Fibroblast of skin of abdomen (primary cell): ENCODE results near the gene SNPH. TPM values are rescaled to one million over a fixed set of nuclear protein-coding genes. Genes with fewer than 3 reads are reported as not detected.
A peak's percentile ranks its signal among the peaks of the same experiment; 100 is the strongest.
"Not testable (repeated sequence)": the region's sequence is repeated elsewhere in the genome, so short reads cannot be mapped to it uniquely, and the experiment has no call there.

Experiments
- DNase-seq: peaks from one replicate; pipeline ENCODE4 v3.0.0-alpha.2; 2013
- polyA plus RNA-seq, 2 experiments: library from polyadenylated mRNA; unstranded; fragments of 120-200 nt; gene quantifications; one replicate each; pipeline ENCODE4 v1.2.1, GENCODE V29; 2013; ENCODE audit not compliant: insufficient read length in 2 of 2

The SNPH gene
- polyA plus RNA-seq (2013, experiment 1 of 2; ENCODE audit: insufficient read length): 7.0 TPM
- 6.8 TPM for polyA plus RNA-seq (2013, experiment 2 of 2; ENCODE audit: insufficient read length)

- peak; percentile 76 for DNase-seq
These were observed at the start of gene SNPH for GRCh38 chr20:1266167-1266973. SNPH (plus strand) TSS chr20:1266294; CDS start chr20:1296240, 29,946 bp downstream.

GRCh38 chr20:1216527-1217427, 49.3 kb upstream of the SNPH start:
- not testable (repeated sequence) for DNase-seq

GRCh38 chr20:1222750-1223149, 43.3 kb upstream of the SNPH start:
- DNase-seq: not testable (repeated sequence)

GRCh38 chr20:1224205-1224890, 41.7 kb upstream of the SNPH start:
- DNase-seq: no peak

GRCh38 chr20:1225263-1225782, 40.8 kb upstream of the SNPH start:
- DNase-seq: no peak

- DNase-seq: peak; percentile 69
These were observed 40.1 kb upstream of the SNPH start, which contains the start of gene RAD21L1 for GRCh38 chr20:1225783-1226654. RAD21L1 (plus strand) TSS chr20:1226044; CDS start chr20:1228454, 2,410 bp downstream.

- DNase-seq: no peak
These were observed 36.6 kb upstream of the SNPH start for GRCh38 chr20:1229541-1229940.

GRCh38 chr20:1232286-1233111, 33.6 kb upstream of the SNPH start:
- no peak for DNase-seq

GRCh38 chr20:1240549-1240948, 25.5 kb upstream of the SNPH start:
- no peak for DNase-seq

GRCh38 chr20:1241456-1241855, 24.6 kb upstream of the SNPH start:
- no peak for DNase-seq

GRCh38 chr20:1242099-1242498, 24.0 kb upstream of the SNPH start:
- DNase-seq: no peak

- peak; percentile 88 for DNase-seq
These were observed 23.6 kb upstream of the SNPH start for GRCh38 chr20:1242530-1242929.

- DNase-seq: no peak
These were observed 20.5 kb upstream of the SNPH start for GRCh38 chr20:1245578-1245977.

GRCh38 chr20:1247689-1248088, 18.4 kb upstream of the SNPH start:
- DNase-seq: no peak

GRCh38 chr20:1250282-1250681, 15.8 kb upstream of the SNPH start:
- not testable (repeated sequence) for DNase-seq

- no peak for DNase-seq
These were observed 13.7 kb upstream of the SNPH start for GRCh38 chr20:1252416-1252815.

GRCh38 chr20:1254254-1254653, 11.8 kb upstream of the SNPH start:
- DNase-seq: no peak

- DNase-seq: no peak
These were observed 10.4 kb upstream of the SNPH start for GRCh38 chr20:1255675-1256074.

- peak; percentile 28 for DNase-seq
These were observed 2.2 kb upstream of the SNPH start for GRCh38 chr20:1263853-1264252.

- no peak for DNase-seq
These were observed 1.4 kb upstream of the SNPH start for GRCh38 chr20:1264727-1265126.
